B cell (primary cell): ENCODE measurements around the gene CEBPB. TPM values are rescaled to one million over a fixed set of nuclear protein-coding genes. Genes with fewer than 3 reads are reported as not detected.

Experiments
- ATAC-seq: fragments of 200-7000 bp; cut with Tn5 transposase; one replicate; pipeline ENCODE4 v1.10.0; 2021; ENCODE audit warnings: low read depth, mild to moderate bottlenecking, moderate number of reproducible peaks, moderate library complexity
- CTCF ChIA-PET: fragments of 350-600 bp; sonication (Branson Sonifier 250); formaldehyde crosslinking; loops from one replicate; lab custom pipeline; 2021; ENCODE audit warnings: antibody characterized with exemption, inconsistent platforms; lab: Charles Lee
- POLR2A ChIA-PET: fragments of 350-600 bp; sonication (Branson Sonifier 250); formaldehyde crosslinking; loops from one replicate; lab custom pipeline; 2021; ENCODE audit warnings: antibody characterized with exemption; lab: Charles Lee
- DNase-seq: peaks from one replicate; pipeline ENCODE4 v3.0.0; 2013
- H2AFZ ChIP-seq: 2 replicates; pipeline ENCODE4 v1.6.1; 2012; ENCODE audit warnings: mild to moderate bottlenecking, low read depth, low read length; ENCODE audit not compliant: insufficient read depth, poor library complexity, severe bottlenecking
- H3K27ac ChIP-seq, 2 donors: 1 replicate in 1 of 2; 2 replicates in 1 of 2; pipeline ENCODE4 v1.5.1; 2012 to 2013; ENCODE audit warnings: low read length in 2 of 2, mild to moderate bottlenecking in 2 of 2, moderate library complexity in 1 of 2
- H3K27me3 ChIP-seq, 4 experiments: fragments of 200-600 bp in 1 of 4; sonication (generic) in 1 of 4; replicated peaks in 1 of 4; 1 replicate in 2 of 4; 2 replicates in 2 of 4; pipeline versions ENCODE4 v1.6.1 to v1.7.0; 2013 to 2016; ENCODE audit warnings: low read length in 3 of 4, mild to moderate bottlenecking in 2 of 4, mixed read lengths in 1 of 4, moderate library complexity in 1 of 4; ENCODE audit not compliant: insufficient read depth in 4 of 4, control insufficient read depth in 3 of 4; ENCODE audit errors: control extremely low read depth in 1 of 4
- H3K36me3 ChIP-seq, 2 experiments: replicated peaks in 1 of 2; 1 replicate in 1 of 2; 2 replicates in 1 of 2; pipeline versions ENCODE4 v1.6.1 to v1.7.1; 2013; ENCODE audit warnings: low read length in 1 of 2; ENCODE audit not compliant: insufficient read depth in 2 of 2, control insufficient read depth in 1 of 2; ENCODE audit errors: control extremely low read depth in 1 of 2, extremely low read depth in 1 of 2
- H3K4me1 ChIP-seq, 2 donors: fragments of 200-600 bp in 1 of 2; sonication (generic) in 1 of 2; 1 replicate in 1 of 2; 2 replicates in 1 of 2; pipeline versions ENCODE4 v1.5.1 to v1.6.1; 2013 to 2017; ENCODE audit warnings: low read length in 2 of 2; ENCODE audit not compliant: control insufficient read depth in 2 of 2, insufficient read depth in 2 of 2
- H3K4me2 ChIP-seq: replicated peaks from 2 replicates; pipeline ENCODE3; 2012; ENCODE audit warnings: mild to moderate bottlenecking, low read depth, low read length; ENCODE audit not compliant: poor library complexity, severe bottlenecking
- H3K4me3 ChIP-seq, 5 experiments: fragments of 200-600 bp in 1 of 5; sonication (generic) in 1 of 5; 1 replicate in 3 of 5; 2 replicates in 2 of 5; pipeline versions ENCODE4 v1.5.1 to v1.7.0; 2011 to 2016; ENCODE audit warnings: low read length in 4 of 5, mild to moderate bottlenecking in 4 of 5, low read depth in 2 of 5, control low read depth in 1 of 5, moderate library complexity in 1 of 5; ENCODE audit not compliant: insufficient read depth in 1 of 5; ENCODE audit errors: control extremely low read depth in 1 of 5, extremely low read depth in 1 of 5
- H3K79me2 ChIP-seq: fragments of 200-600 bp; sonication (generic); one replicate; pipeline ENCODE4 v1.6.0; 2016; ENCODE audit warnings: low read length; ENCODE audit not compliant: control insufficient read depth, insufficient read depth
- H3K9ac ChIP-seq: fragments of 200-600 bp; sonication (generic); 2 replicates; pipeline ENCODE4 v1.6.1; 2017; ENCODE audit warnings: mild to moderate bottlenecking, low read length, moderate library complexity
- H3K9me3 ChIP-seq, 3 donors: one replicate each; pipeline versions ENCODE4 v1.6.1 to v1.7.1; 2013; ENCODE audit warnings: low read length in 2 of 3; ENCODE audit not compliant: control insufficient read depth in 2 of 3, insufficient read depth in 1 of 3; ENCODE audit errors: control extremely low read depth in 1 of 3
- H4K20me1 ChIP-seq: 2 replicates; pipeline ENCODE4 v1.6.0; 2012; ENCODE audit warnings: mild to moderate bottlenecking, low read length; ENCODE audit not compliant: insufficient read depth, control insufficient read depth, poor library complexity, severe bottlenecking
- H3K27ac Mint-ChIP-seq: one replicate; pipeline ENCODE4 v1.8.0; 2021; ENCODE audit warnings: mixed read lengths
- H3K27me3 Mint-ChIP-seq: one replicate; pipeline ENCODE4 v1.8.0; 2021; ENCODE audit warnings: mixed read lengths
- H3K4me1 Mint-ChIP-seq: one replicate; pipeline ENCODE4 v1.8.0; 2021; ENCODE audit warnings: mixed read lengths
- H3K4me3 Mint-ChIP-seq: one replicate; pipeline ENCODE4 v1.8.0; 2021; ENCODE audit warnings: mixed read lengths
- H3K9me3 Mint-ChIP-seq: one replicate; pipeline ENCODE4 v1.8.0; 2022; ENCODE audit warnings: mixed read lengths; ENCODE audit not compliant: insufficient read depth
- EZH2 ChIP-seq: IDR thresholded peaks from 2 replicates; pipeline ENCODE4 v1.6.1; 2012; ENCODE audit warnings: borderline replicate concordance, low read depth, mild to moderate bottlenecking, moderate library complexity, low read length; ENCODE audit not compliant: insufficient read depth, poor library complexity, severe bottlenecking
- WGBS: methylation state at CpG from one replicate; pipeline ENCODE4 v1.1.5; 2013; ENCODE audit warnings: missing lambda C conversion rate; ENCODE audit not compliant: insufficient coverage; 5-methylcytosine and 5-hydroxymethylcytosine counted together
- intact Hi-C: fragments of 100-400 bp; cut with micrococcal nuclease; formaldehyde crosslinking; loops from one replicate; pipeline ENCODE4 v1.10.0; 2022
- polyA plus RNA-seq: library from polyadenylated mRNA; depleted of rRNA; stranded (reverse); fragments of >200 nt; gene quantifications from 2 replicates; pipeline ENCODE4 v1.2.3, GENCODE V29; 2012
- total RNA-seq, 2 donors: library from RNA; stranded (reverse); fragments of 120-200 nt in 1 of 2; gene quantifications; 1 replicate in 1 of 2; 2 replicates in 1 of 2; pipeline versions ENCODE4 v1.2.3 to v1.2.4, GENCODE V29; 2013 to 2022
- TF ChIP-seq, protein P1 (sequence below): fragments of 200-600 bp; IDR thresholded peaks from one replicate; pipeline ENCODE4 v1.8.0; 2022; ENCODE audit warnings: antibody characterized with exemption, mild to moderate bottlenecking

The CEBPB gene
- total and polyA plus RNA-seq, 2 donors (not counting 1 experiment from before 2014, with no cell fraction given): 25.8 to 28.7 TPM

DNA sequence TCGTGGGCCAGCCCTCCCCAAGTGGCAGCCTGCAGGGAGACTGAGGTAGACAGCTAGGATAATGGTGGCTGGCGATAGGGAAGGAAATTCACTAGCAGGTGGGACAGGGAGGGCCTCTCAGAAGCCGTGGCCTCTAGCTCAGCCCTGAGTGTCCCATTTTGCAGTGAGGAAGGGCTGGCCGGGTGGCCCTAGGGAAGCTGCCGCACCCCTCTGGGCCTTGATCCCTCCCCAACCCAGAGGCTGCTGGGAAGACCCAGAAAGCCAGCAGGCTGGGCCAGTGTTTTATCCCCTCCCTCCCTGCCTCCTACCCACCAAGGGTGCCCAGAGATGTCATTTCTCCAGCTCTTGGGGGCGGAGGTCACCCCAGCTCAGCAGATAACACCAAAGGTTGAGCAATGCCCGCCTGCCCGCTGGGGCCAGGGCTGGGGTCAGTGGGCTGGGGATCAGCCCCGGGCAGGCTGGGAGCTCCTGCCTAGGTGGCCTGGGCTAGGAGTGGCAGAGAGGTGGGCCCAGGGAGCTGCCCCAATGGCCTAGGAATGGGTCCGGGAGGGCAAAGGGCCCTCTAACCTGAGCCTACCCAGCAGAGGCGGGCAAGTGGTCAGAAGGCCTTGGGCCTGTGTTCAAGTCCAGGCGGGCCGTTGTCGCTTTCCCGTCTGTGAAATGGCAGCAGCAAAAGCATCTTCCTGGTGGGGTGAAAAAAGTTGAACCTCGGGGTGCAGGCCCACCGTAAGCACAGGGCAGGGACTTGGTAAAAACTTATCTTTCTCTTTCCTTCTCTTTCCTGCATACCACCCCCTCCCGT, 1.6 kb upstream of the CEBPB start:
- peak overlapping the region; percentile 50 for H3K4me3 Mint-ChIP-seq
- H3K27ac Mint-ChIP-seq: peak overlapping the region; percentile 80
- H3K4me1 Mint-ChIP-seq: peaks cover 16% of the 10 kb centered on the region
- intact Hi-C loops: no loop called here
- POLR2A ChIA-PET: no interaction called here
- ATAC-seq: no peak
- Histone ChIP-seq H3K4me3 (no peak overlapping the region), H3K36me3 (peaks cover 0 to 2% of the 10 kb centered on the region in 2 experiments), H3K79me2 (peaks cover 17% of the 10 kb centered on the region), H4K20me1 (peaks cover 19% of the 10 kb centered on the region), H3K9me3 (peaks cover 0 to 2% (median 0%) of the 10 kb centered on the region in 3 donors), H3K27ac (no peak overlapping the region), H3K4me1 (peaks cover 16 to 28% of the 10 kb centered on the region in 2 donors), H3K27me3 (peaks cover 0 to 10% (median 4%) of the 10 kb centered on the region in 4 experiments), H2AFZ (no peak overlapping the region), H3K4me2 (no peak overlapping the region), H3K9ac (no peak overlapping the region)
- peak; percentile 32 for DNase-seq
- peaks cover 17% of the 10 kb centered on the region for H3K27me3 Mint-ChIP-seq
- no peak for TF ChIP-seq EZH2
- TF ChIP-seq, protein P1, sequence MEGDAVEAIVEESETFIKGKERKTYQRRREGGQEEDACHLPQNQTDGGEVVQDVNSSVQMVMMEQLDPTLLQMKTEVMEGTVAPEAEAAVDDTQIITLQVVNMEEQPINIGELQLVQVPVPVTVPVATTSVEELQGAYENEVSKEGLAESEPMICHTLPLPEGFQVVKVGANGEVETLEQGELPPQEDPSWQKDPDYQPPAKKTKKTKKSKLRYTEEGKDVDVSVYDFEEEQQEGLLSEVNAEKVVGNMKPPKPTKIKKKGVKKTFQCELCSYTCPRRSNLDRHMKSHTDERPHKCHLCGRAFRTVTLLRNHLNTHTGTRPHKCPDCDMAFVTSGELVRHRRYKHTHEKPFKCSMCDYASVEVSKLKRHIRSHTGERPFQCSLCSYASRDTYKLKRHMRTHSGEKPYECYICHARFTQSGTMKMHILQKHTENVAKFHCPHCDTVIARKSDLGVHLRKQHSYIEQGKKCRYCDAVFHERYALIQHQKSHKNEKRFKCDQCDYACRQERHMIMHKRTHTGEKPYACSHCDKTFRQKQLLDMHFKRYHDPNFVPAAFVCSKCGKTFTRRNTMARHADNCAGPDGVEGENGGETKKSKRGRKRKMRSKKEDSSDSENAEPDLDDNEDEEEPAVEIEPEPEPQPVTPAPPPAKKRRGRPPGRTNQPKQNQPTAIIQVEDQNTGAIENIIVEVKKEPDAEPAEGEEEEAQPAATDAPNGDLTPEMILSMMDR: no peak
- 89% methylated on average over 12 of the region's 18 CpGs for WGBS
- H3K9me3 Mint-ChIP-seq: no peaks in the 10 kb centered on the region
- CTCF ChIA-PET: interaction anchor here (0.6 to 7.6 kb wide), 21 partner anchors 8 to 562 kb away, joined by 3 to 95 read pairs (median 5); no protein-coding TSS in a partner anchor
